ENCODE measurements around the gene MRGPRD. TPM values are rescaled to one million over a fixed set of nuclear protein-coding genes. Genes with fewer than 3 reads are reported as not detected.

The MRGPRD gene
- total and polyA plus RNA-seq, 2 donors (not counting 1 experiment from before 2014, with no cell fraction given) = not detected

GRCh38 chr11:68970921-68971636, 9.7 kb downstream of the MRGPRD start:
- H3K27me3 ChIP-seq (ENCODE audit: control insufficient read depth, insufficient read depth, low read length) = peaks cover 15% of the 10 kb centered on the region
- no peak overlapping the region for H3K9ac ChIP-seq (ENCODE audit: insufficient read depth, low read length)
- TF ChIP-seq CTCF (conservative IDR thresholded peaks at IDR 0.05 in 1 of 2, IDR thresholded peaks at IDR 0.05 in 1 of 2; ENCODE audit: low read depth in 1 of 2, low read length in 2 of 2) (no peak), EZH2 (IDR thresholded peaks at IDR 0.05; ENCODE audit: low read length, missing control alignments) (no peak)
- no peak overlapping the region for H3K4me3 ChIP-seq (replicated peaks in 1 of 4; ENCODE audit: control extremely low read depth in 1 of 4, insufficient read depth in 1 of 4, low read depth in 3 of 4, low read length in 4 of 4)
- H3K79me2 ChIP-seq (ENCODE audit: control insufficient read depth, insufficient read depth, low read length) = no peaks in the 10 kb centered on the region
- H3K27ac ChIP-seq (ENCODE audit: insufficient read depth, low read length) = no peak overlapping the region
- DNase-seq (ENCODE audit: low read depth in 2 of 2) = no peak
- no peaks in the 10 kb centered on the region for H4K20me1 ChIP-seq (ENCODE audit: control insufficient read depth, extremely low read depth, insufficient read depth, low read length)
- H2AFZ ChIP-seq (ENCODE audit: low read length) = no peak overlapping the region
- H3K36me3 ChIP-seq (ENCODE audit: control insufficient read depth, insufficient read depth, low read length) = no peaks in the 10 kb centered on the region
- H3K4me2 ChIP-seq (ENCODE audit: extremely low read depth, insufficient read depth, low read length) = no peak overlapping the region
- H3K9me3 ChIP-seq (ENCODE audit: control insufficient read depth, insufficient read depth, low read depth, low read length) = no peaks in the 10 kb centered on the region
- H3K4me1 ChIP-seq (ENCODE audit: control insufficient read depth, extremely low read depth, insufficient read depth, low read length) = no peaks in the 10 kb centered on the region

- no peak overlapping the region for H2AFZ ChIP-seq (ENCODE audit: low read length)
- H3K9ac ChIP-seq (ENCODE audit: insufficient read depth, low read length) = no peak overlapping the region
- no peak for TF ChIP-seq EZH2 (IDR thresholded peaks at IDR 0.05; ENCODE audit: low read length, missing control alignments)
- no peak for TF ChIP-seq CTCF (conservative IDR thresholded peaks at IDR 0.05 in 1 of 2, IDR thresholded peaks at IDR 0.05 in 1 of 2; ENCODE audit: low read depth in 1 of 2, low read length in 2 of 2)
- H3K4me3 ChIP-seq (replicated peaks in 1 of 4; ENCODE audit: control extremely low read depth in 1 of 4, insufficient read depth in 1 of 4, low read depth in 3 of 4, low read length in 4 of 4) = no peak overlapping the region
- H3K79me2 ChIP-seq (ENCODE audit: control insufficient read depth, insufficient read depth, low read length) = no peaks in the 10 kb centered on the region
- peaks cover 15% of the 10 kb centered on the region for H3K27me3 ChIP-seq (ENCODE audit: control insufficient read depth, insufficient read depth, low read length)
- H3K4me1 ChIP-seq (ENCODE audit: control insufficient read depth, extremely low read depth, insufficient read depth, low read length) = no peaks in the 10 kb centered on the region
- no peak overlapping the region for H3K27ac ChIP-seq (ENCODE audit: insufficient read depth, low read length)
- H3K4me2 ChIP-seq (ENCODE audit: extremely low read depth, insufficient read depth, low read length) = no peak overlapping the region
- H3K9me3 ChIP-seq (ENCODE audit: control insufficient read depth, insufficient read depth, low read depth, low read length) = no peaks in the 10 kb centered on the region
- no peaks in the 10 kb centered on the region for H4K20me1 ChIP-seq (ENCODE audit: control insufficient read depth, extremely low read depth, insufficient read depth, low read length)
- DNase-seq (ENCODE audit: low read depth in 2 of 2) = no peak
- H3K36me3 ChIP-seq (ENCODE audit: control insufficient read depth, insufficient read depth, low read length) = no peaks in the 10 kb centered on the region
Measured at GRCh38 chr11:68969386-68969785, 11.4 kb downstream of the MRGPRD start.

- Histone ChIP-seq H3K9me3 (ENCODE audit: control insufficient read depth, insufficient read depth, low read depth, low read length) (no peaks in the 10 kb centered on the region), H2AFZ (ENCODE audit: low read length) (no peak overlapping the region), H3K36me3 (ENCODE audit: control insufficient read depth, insufficient read depth, low read length) (no peaks in the 10 kb centered on the region), H3K4me2 (ENCODE audit: extremely low read depth, insufficient read depth, low read length) (no peak overlapping the region), H4K20me1 (ENCODE audit: control insufficient read depth, extremely low read depth, insufficient read depth, low read length) (no peaks in the 10 kb centered on the region), H3K79me2 (ENCODE audit: control insufficient read depth, insufficient read depth, low read length) (no peaks in the 10 kb centered on the region), H3K27me3 (ENCODE audit: control insufficient read depth, insufficient read depth, low read length) (peaks cover 17% of the 10 kb centered on the region), H3K9ac (ENCODE audit: insufficient read depth, low read length) (no peak overlapping the region), H3K27ac (ENCODE audit: insufficient read depth, low read length) (no peak overlapping the region), H3K4me3 (replicated peaks in 1 of 4; ENCODE audit: control extremely low read depth in 1 of 4, insufficient read depth in 1 of 4, low read depth in 3 of 4, low read length in 4 of 4) (no peak overlapping the region), H3K4me1 (ENCODE audit: control insufficient read depth, extremely low read depth, insufficient read depth, low read length) (no peaks in the 10 kb centered on the region)
- peak in 1 of 2 donors; percentile 15 for TF ChIP-seq CTCF (conservative IDR thresholded peaks at IDR 0.05 in 1 of 2, IDR thresholded peaks at IDR 0.05 in 1 of 2; ENCODE audit: low read depth in 1 of 2, low read length in 2 of 2)
- no peak for TF ChIP-seq EZH2 (IDR thresholded peaks at IDR 0.05; ENCODE audit: low read length, missing control alignments)
- DNase-seq (ENCODE audit: low read depth in 2 of 2) = no peak
Measured at GRCh38 chr11:68968306-68969250, 12.2 kb downstream of the MRGPRD start.

All from fibroblast of lung (primary cell).